Caco-2 (cell line): ENCODE data around the gene INTS12. TPM values are rescaled to one million over a fixed set of nuclear protein-coding genes. Genes with fewer than 3 reads are reported as not detected.

Experiments used
- BruUV-seq: library from RNA; stranded (reverse); fragments of 400-500 nt; replicated peaks from 2 replicates; lab custom pipeline; 2021; lab: Mats Ljungman, UMichigan
- CTCF ChIA-PET: fragments of 300-600 bp; sonication (Branson Sonifier 250); formaldehyde crosslinking; loops from one replicate; lab custom pipeline; 2022; ENCODE audit warnings: antibody characterized with exemption; lab: Charles Lee
- POLR2A ChIA-PET: fragments of 300-600 bp; sonication (Branson Sonifier 250); formaldehyde crosslinking; loops from one replicate; lab custom pipeline; 2022; ENCODE audit warnings: antibody characterized with exemption; lab: Charles Lee
- DNase-seq, 2 experiments: peaks; one replicate each; pipeline versions ENCODE4 v3.0.0 to v3.0.0-alpha.2; 2020 to 2022
- H3K27me3 ChIP-seq: replicated peaks from 2 replicates; pipeline ENCODE4 v1.6.0; 2011; ENCODE audit warnings: low read length; ENCODE audit not compliant: control insufficient read depth, insufficient read depth
- H3K36me3 ChIP-seq: 2 replicates; pipeline ENCODE4 v1.5.1; 2011; ENCODE audit warnings: low read length; ENCODE audit not compliant: control insufficient read depth, insufficient read depth
- H3K4me1 ChIP-seq: fragments of 250-450 bp; sonication (Bioruptor Pico); 2 replicates; pipeline ENCODE4 v1.5.1; 2020; ENCODE audit warnings: mild to moderate bottlenecking
- H3K4me3 ChIP-seq: 2 replicates; pipeline ENCODE4 v1.5.1; 2011; ENCODE audit warnings: low read depth, mild to moderate bottlenecking, control low read depth, low read length
- H3K9me3 ChIP-seq: fragments of 250-450 bp; sonication (Bioruptor Pico); 2 replicates; pipeline ENCODE4 v1.5.1; 2020; ENCODE audit warnings: mild to moderate bottlenecking, moderate library complexity
- H3K27ac Mint-ChIP-seq: one replicate; pipeline ENCODE4 v1.8.0; 2022; ENCODE audit warnings: mixed read lengths; ENCODE audit not compliant: unreplicated experiment
- H3K27me3 Mint-ChIP-seq: one replicate; pipeline ENCODE4 v1.8.0; 2022; ENCODE audit warnings: mixed read lengths; ENCODE audit not compliant: insufficient read depth, unreplicated experiment
- H3K36me3 Mint-ChIP-seq: one replicate; pipeline ENCODE4 v1.8.0; 2022; ENCODE audit warnings: mild to moderate bottlenecking, mixed read lengths; ENCODE audit not compliant: insufficient read depth, unreplicated experiment
- H3K4me1 Mint-ChIP-seq: one replicate; pipeline ENCODE4 v1.8.0; 2022; ENCODE audit warnings: low read depth, mixed read lengths; ENCODE audit not compliant: unreplicated experiment
- H3K4me3 Mint-ChIP-seq: one replicate; pipeline ENCODE4 v1.8.0; 2022; ENCODE audit warnings: mild to moderate bottlenecking, moderate library complexity, mixed read lengths; ENCODE audit not compliant: unreplicated experiment
- H3K9me3 Mint-ChIP-seq: one replicate; pipeline ENCODE4 v1.8.0; 2022; ENCODE audit warnings: mixed read lengths; ENCODE audit not compliant: unreplicated experiment
- intact Hi-C: fragments of 100-400 bp; cut with micrococcal nuclease; formaldehyde crosslinking; loops from one replicate; pipeline ENCODE4 v1.10.0; 2022; ENCODE audit not compliant: unreplicated experiment
- total RNA-seq: library from RNA; stranded (reverse); gene quantifications from 2 replicates; pipeline ENCODE4 v1.2.3, GENCODE V29; 2022
- TF ChIP-seq, protein P1 (sequence below), 2 experiments: fragments of 200-600 bp in 1 of 2; IDR thresholded peaks; 1 replicate in 1 of 2; 2 replicates in 1 of 2; pipeline versions ENCODE4 v1.5.1 to v1.8.0; 2011 to 2022; ENCODE audit warnings: antibody characterized with exemption in 1 of 2, control low read depth in 1 of 2, inconsistent platforms in 1 of 2, low read depth in 1 of 2, low read length in 1 of 2, mild to moderate bottlenecking in 1 of 2, moderate library complexity in 1 of 2; ENCODE audit not compliant: insufficient read depth in 1 of 2, severe bottlenecking in 1 of 2, unreplicated experiment in 1 of 2

The INTS12 gene
- total RNA-seq, 1 experiment from 2014 or later = 16.1 TPM

DNA sequence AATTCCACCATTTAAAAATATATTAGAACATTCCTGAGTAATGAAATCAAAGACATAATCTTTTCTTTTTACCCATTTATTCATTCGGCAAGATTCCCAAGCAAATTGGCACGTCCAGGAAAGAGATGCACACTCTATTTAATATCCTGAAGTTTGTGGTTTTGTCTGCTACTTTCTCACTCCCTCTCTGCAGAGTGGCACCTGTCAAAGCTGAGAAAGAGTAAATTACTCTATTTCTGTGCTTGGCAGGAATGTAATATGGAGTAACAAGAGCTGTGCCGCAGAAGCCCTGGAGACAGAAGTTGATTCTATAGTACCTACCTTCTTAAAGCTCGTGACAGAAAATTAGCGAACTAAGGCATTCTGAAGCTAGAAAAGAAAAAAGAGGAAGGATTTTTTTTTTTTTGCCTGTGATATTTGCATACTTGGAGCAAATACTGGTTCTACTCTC is 5.6 kb upstream of the INTS12 start:
- no peaks in the 10 kb centered on the region for H3K9me3 Mint-ChIP-seq
- Histone ChIP-seq H3K9me3 (no peaks in the 10 kb centered on the region), H3K36me3 (no peaks in the 10 kb centered on the region), H3K27me3 (no peaks in the 10 kb centered on the region), H3K4me3 (no peak overlapping the region), H3K4me1 (peaks cover 5% of the 10 kb centered on the region)
- DNase-seq = no peak
- H3K27ac Mint-ChIP-seq = no peak overlapping the region
- H3K4me3 Mint-ChIP-seq = no peak overlapping the region
- H3K27me3 Mint-ChIP-seq = no peaks in the 10 kb centered on the region
- no TSS peak for BruUV-seq
- peaks cover 4% of the 10 kb centered on the region for H3K36me3 Mint-ChIP-seq
- TF ChIP-seq, protein P1, sequence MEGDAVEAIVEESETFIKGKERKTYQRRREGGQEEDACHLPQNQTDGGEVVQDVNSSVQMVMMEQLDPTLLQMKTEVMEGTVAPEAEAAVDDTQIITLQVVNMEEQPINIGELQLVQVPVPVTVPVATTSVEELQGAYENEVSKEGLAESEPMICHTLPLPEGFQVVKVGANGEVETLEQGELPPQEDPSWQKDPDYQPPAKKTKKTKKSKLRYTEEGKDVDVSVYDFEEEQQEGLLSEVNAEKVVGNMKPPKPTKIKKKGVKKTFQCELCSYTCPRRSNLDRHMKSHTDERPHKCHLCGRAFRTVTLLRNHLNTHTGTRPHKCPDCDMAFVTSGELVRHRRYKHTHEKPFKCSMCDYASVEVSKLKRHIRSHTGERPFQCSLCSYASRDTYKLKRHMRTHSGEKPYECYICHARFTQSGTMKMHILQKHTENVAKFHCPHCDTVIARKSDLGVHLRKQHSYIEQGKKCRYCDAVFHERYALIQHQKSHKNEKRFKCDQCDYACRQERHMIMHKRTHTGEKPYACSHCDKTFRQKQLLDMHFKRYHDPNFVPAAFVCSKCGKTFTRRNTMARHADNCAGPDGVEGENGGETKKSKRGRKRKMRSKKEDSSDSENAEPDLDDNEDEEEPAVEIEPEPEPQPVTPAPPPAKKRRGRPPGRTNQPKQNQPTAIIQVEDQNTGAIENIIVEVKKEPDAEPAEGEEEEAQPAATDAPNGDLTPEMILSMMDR (IDR thresholded peaks at IDR 0.05; ENCODE audit: insufficient read depth in 1 of 2, low read depth in 1 of 2, low read length in 1 of 2, severe bottlenecking in 1 of 2, unreplicated experiment in 1 of 2) = no peak
- CTCF ChIA-PET = interaction anchor here (1.4 kb wide), 1 partner anchor 193 kb away, joined by 5 read pairs; no protein-coding TSS in a partner anchor
- intact Hi-C loops = loop anchor here (2.0 kb wide), 1 partner anchor 193 kb away; no protein-coding TSS in a partner anchor
- POLR2A ChIA-PET = no interaction called here
- no peaks in the 10 kb centered on the region for H3K4me1 Mint-ChIP-seq

DNA sequence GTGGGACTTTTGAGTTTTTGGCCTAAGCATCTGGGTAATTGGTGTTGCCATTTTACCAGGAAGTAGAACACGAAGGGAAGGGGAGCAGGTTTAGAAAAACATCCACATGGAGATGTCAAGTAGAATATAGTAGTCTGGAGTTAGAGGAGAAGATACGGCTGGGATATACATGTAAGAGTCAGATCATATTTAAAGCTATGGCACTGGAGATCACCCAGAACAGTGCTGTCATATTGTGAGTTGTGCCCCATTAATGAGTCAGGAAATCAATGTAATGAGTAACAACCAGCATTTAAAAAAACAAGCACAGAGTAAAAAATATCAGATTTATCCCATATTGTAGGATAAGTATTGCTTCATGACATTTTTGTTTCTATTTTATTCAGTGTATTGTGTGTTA is 4.3 kb upstream of the INTS12 start:
- CTCF ChIA-PET = no interaction called here
- POLR2A ChIA-PET = no interaction called here
- Histone ChIP-seq H3K27me3 (no peaks in the 10 kb centered on the region), H3K4me3 (no peak overlapping the region), H3K36me3 (no peaks in the 10 kb centered on the region), H3K4me1 (no peaks in the 10 kb centered on the region; the same call in 1 of the 2 replicates), H3K9me3 (no peaks in the 10 kb centered on the region)
- Mint-ChIP-seq H3K9me3 (no peaks in the 10 kb centered on the region), H3K27me3 (no peaks in the 10 kb centered on the region), H3K4me3 (no peak overlapping the region), H3K4me1 (peaks cover 3% of the 10 kb centered on the region), H3K36me3 (peaks cover 11% of the 10 kb centered on the region), H3K27ac (no peak overlapping the region)
- TF ChIP-seq, protein P1 (IDR thresholded peaks at IDR 0.05; ENCODE audit: insufficient read depth in 1 of 2, low read depth in 1 of 2, low read length in 1 of 2, severe bottlenecking in 1 of 2, unreplicated experiment in 1 of 2) = no peak
- intact Hi-C loops = no loop called here
- no peak for DNase-seq
- no TSS peak for BruUV-seq

DNA sequence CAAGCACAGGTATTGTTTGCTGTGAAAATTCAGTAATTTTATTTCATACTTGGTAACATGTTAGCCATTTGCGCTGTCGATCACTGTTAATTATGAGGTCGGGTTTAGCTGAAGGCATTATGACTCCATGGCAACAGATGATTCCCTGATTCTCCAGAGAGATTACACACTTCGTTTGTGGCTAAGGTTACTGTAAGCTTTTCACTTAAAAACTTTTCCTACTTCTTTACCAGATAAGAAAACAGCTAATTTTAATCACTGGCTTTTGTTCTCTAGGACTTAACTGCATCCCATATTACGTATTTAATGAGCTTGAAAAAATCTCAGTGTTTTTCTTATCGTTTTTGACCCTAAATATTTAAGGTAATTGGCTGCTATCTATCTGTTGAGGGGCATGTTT is 2.2 kb upstream of the INTS12 start:
- no peaks in the 10 kb centered on the region for H3K9me3 ChIP-seq
- POLR2A ChIA-PET = no interaction called here
- no TSS peak for BruUV-seq
- no peaks in the 10 kb centered on the region; the same call in 1 of the 2 replicates for H3K4me1 ChIP-seq
- Mint-ChIP-seq H3K4me1 (peaks cover 17% of the 10 kb centered on the region), H3K27ac (no peak overlapping the region), H3K9me3 (no peaks in the 10 kb centered on the region), H3K4me3 (no peak overlapping the region), H3K27me3 (no peaks in the 10 kb centered on the region), H3K36me3 (peaks cover 6% of the 10 kb centered on the region)
- no peaks in the 10 kb centered on the region for H3K36me3 ChIP-seq
- TF ChIP-seq, protein P1 (IDR thresholded peaks at IDR 0.05; ENCODE audit: insufficient read depth in 1 of 2, low read depth in 1 of 2, low read length in 1 of 2, severe bottlenecking in 1 of 2, unreplicated experiment in 1 of 2) = no peak
- DNase-seq = no peak
- no peak overlapping the region for H3K4me3 ChIP-seq
- CTCF ChIA-PET = no interaction called here
- no peaks in the 10 kb centered on the region for H3K27me3 ChIP-seq
- intact Hi-C loops = no loop called here
